NCI-H526 (cell line): ENCODE data around the gene PCDHGA6.
"Not testable (repeated sequence)": the region's sequence is repeated elsewhere in the genome, so short reads cannot be mapped to it uniquely, and the experiment has no call there.

Experiments
- DNase-seq, 2 experiments: peaks; one replicate each; lab custom pipeline; 2025; lab: John Stamatoyannopoulos, UW

PCDHGA6 gene

GRCh38 chr5:141359790-141360426, 13.8 kb upstream of the PCDHGA6 start, which contains the start of gene PCDHGB2:
Gene PCDHGB2, plus strand, starts transcription at chr5:141359994. Its CDS starts 142 bp downstream, at chr5:141360136.
- DNase-seq = peak; percentile 2 to 49

- DNase-seq = no peak
Observed at GRCh38 chr5:141360685-141361084, 13.0 kb upstream of the PCDHGA6 start.

- DNase-seq = no peak
Observed at GRCh38 chr5:141362719-141363118, 11.0 kb upstream of the PCDHGA6 start.

- no peak for DNase-seq
Observed at GRCh38 chr5:141363952-141364660, 9.6 kb upstream of the PCDHGA6 start, which contains the start of gene PCDHGA5. Gene PCDHGA5, plus strand, starts transcription at chr5:141364162. Its CDS starts 169 bp downstream, at chr5:141364331.

GRCh38 chr5:141366016-141366896, 7.4 kb upstream of the PCDHGA6 start:
- DNase-seq = no peak

- DNase-seq = no peak
Observed at GRCh38 chr5:141369994-141370848, 3.5 kb upstream of the PCDHGA6 start, which contains the start of gene PCDHGB3. Gene PCDHGB3, plus strand, starts transcription at chr5:141370242. Its CDS starts 153 bp downstream, at chr5:141370395.

GRCh38 chr5:141371572-141372475, 1.9 kb upstream of the PCDHGA6 start:
- DNase-seq = no peak

GRCh38 chr5:141374627-141375026, 936 bp downstream of the PCDHGA6 start:
- no peak for DNase-seq

- DNase-seq = peak in 1 of 2 experiments; percentile 14
Observed at GRCh38 chr5:141375444-141376155, 1.9 kb downstream of the PCDHGA6 start.

GRCh38 chr5:141382469-141383294, 9.0 kb downstream of the PCDHGA6 start, which contains the start of gene PCDHGA7:
Gene PCDHGA7, plus strand, starts transcription at chr5:141382742. Its CDS starts 158 bp downstream, at chr5:141382900.
- no peak for DNase-seq

GRCh38 chr5:141383345-141383744, 9.7 kb downstream of the PCDHGA6 start:
- no peak for DNase-seq

GRCh38 chr5:141384471-141385267, 11.0 kb downstream of the PCDHGA6 start:
- DNase-seq = no peak

GRCh38 chr5:141387557-141388311, 14.0 kb downstream of the PCDHGA6 start, which contains the start of gene PCDHGB4:
Gene PCDHGB4, plus strand, starts transcription at chr5:141387698. Its CDS starts 187 bp downstream, at chr5:141387885.
- DNase-seq = not testable (repeated sequence)

- DNase-seq = no peak
Observed at GRCh38 chr5:141388661-141389060, 15.0 kb downstream of the PCDHGA6 start.

- DNase-seq = no peak
Observed at GRCh38 chr5:141389153-141390042, 15.7 kb downstream of the PCDHGA6 start.
